Activated naive CD8-positive, alpha-beta T cell (primary cell): ENCODE measurements around the gene PCDHGA8.
"Not testable (repeated sequence)": the region's sequence is repeated elsewhere in the genome, so short reads cannot be mapped to it uniquely, and the experiment has no call there.

Source experiments
- H3K27ac Mint-ChIP-seq: one replicate; pipeline ENCODE4 v1.8.0; 2021; ENCODE audit warnings: mixed read lengths
- H3K27me3 Mint-ChIP-seq: one replicate; pipeline ENCODE4 v1.8.0; 2021; ENCODE audit warnings: mixed read lengths
- H3K36me3 Mint-ChIP-seq: one replicate; pipeline ENCODE4 v1.8.0; 2021; ENCODE audit warnings: mixed read lengths
- H3K4me1 Mint-ChIP-seq: one replicate; pipeline ENCODE4 v1.8.0; 2021; ENCODE audit warnings: low read depth, mixed read lengths
- H3K4me3 Mint-ChIP-seq: one replicate; pipeline ENCODE4 v1.8.0; 2021; ENCODE audit warnings: mild to moderate bottlenecking, mixed read lengths
- H3K9me3 Mint-ChIP-seq: one replicate; pipeline ENCODE4 v1.8.0; 2021; ENCODE audit warnings: low read depth, mixed read lengths

The PCDHGA8 gene

DNA sequence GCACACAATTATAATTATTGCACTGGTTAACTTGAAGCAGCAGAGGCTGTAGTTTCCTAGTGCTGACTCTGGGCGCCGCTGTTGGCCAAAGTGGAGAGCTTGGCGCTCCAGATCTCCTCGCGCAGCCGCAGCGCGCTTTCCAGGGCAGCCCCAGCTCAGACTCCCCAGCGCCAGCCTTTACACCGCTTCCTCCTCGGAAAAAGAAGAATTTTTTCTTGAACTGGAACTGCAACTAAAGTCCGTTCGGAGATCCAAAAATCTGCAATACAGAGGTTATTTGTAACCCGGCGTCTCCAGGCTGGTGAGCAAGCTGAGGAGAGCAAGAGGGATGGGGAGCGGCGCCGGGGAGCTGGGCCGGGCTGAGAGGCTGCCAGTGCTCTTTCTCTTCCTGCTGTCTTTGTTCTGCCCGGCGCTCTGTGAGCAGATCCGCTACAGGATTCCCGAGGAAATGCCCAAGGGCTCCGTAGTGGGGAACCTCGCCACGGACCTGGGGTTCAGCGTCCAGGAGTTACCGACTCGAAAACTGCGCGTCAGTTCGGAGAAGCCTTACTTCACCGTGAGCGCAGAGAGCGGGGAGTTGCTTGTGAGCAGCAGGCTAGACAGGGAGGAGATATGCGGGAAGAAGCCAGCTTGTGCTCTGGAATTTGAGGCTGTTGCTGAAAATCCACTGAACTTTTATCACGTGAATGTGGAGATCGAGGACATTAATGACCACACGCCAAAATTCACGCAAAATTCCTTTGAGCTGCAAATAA lies 4.7 kb upstream of the PCDHGA8 start, which contains the start of gene PCDHGB4:
Gene PCDHGB4 (plus strand): TSS at position 142 of the 755 bp plus-strand sequence. CDS start 187 bp downstream, at position 329.
- Mint-ChIP-seq H3K9me3 (peaks cover 22% of the 10 kb centered on the region), H3K27me3 (peaks cover 65% of the 10 kb centered on the region), H3K4me3 (peak within 1 kb of the TSS; percentile 52), H3K27ac (peak within 1 kb of the TSS; percentile 6), H3K36me3 (peaks cover 12% of the 10 kb centered on the region)
- H3K4me1 Mint-ChIP-seq, result not testable (repeated sequence)

DNA sequence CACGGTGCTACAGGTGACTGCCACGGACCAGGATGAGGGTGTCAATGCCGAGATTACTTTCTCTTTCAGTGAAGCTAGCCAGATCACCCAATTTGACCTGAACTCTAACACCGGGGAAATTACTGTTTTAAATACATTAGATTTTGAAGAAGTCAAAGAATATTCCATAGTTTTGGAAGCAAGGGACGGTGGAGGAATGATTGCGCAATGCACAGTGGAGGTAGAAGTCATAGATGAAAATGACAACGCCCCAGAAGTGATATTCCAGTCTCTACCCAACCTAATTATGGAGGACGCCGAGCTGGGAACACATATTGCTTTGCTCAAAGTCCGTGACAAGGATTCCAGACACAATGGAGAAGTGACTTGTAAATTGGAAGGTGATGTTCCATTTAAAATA lies 3.8 kb upstream of the PCDHGA8 start:
- no peak overlapping the region for H3K4me3 Mint-ChIP-seq

DNA sequence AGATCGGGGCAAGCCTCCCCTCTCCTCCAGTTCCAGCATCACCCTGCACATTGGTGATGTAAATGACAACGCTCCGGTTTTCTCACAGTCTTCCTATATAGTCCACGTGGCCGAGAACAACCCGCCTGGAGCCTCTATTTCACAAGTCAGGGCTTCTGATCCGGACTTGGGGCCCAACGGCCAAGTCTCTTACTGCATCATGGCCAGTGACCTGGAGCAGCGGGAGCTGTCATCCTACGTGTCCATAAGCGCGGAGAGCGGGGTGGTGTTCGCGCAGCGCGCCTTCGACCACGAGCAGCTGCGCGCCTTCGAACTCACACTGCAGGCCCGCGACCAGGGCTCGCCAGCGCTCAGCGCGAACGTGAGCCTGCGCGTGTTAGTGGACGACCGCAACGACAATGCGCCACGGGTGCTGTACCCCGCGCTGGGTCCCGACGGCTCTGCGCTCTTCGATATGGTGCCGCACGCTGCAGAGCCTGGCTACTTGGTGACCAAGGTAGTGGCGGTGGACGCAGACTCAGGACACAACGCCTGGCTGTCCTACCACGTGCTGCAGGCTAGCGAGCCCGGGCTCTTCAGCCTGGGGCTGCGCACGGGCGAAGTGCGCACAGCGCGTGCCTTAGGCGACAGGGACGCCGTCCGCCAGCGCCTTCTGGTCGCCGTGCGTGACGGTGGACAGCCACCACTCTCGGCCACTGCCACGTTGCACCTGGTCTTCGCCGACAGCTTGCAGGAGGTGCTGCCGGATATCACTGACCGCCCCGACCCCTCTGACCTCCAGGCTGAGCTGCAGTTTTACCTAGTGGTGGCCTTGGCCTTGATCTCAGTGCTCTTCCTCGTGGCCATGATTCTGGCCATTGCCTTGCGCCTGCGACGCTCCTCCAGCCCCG lies 3.0 kb upstream of the PCDHGA8 start:
- no peak overlapping the region for H3K4me3 Mint-ChIP-seq
- H3K27me3 Mint-ChIP-seq, result peaks cover 64% of the 10 kb centered on the region
- peaks cover 26% of the 10 kb centered on the region for H3K9me3 Mint-ChIP-seq
- H3K27ac Mint-ChIP-seq, result no peak overlapping the region
- peaks cover 18% of the 10 kb centered on the region for H3K36me3 Mint-ChIP-seq
- no peaks in the 10 kb centered on the region for H3K4me1 Mint-ChIP-seq

More for the DNA sequence above, 3.8 kb upstream of the PCDHGA8 start:
- no peaks in the 10 kb centered on the region for H3K4me1 Mint-ChIP-seq
- H3K9me3 Mint-ChIP-seq, result peaks cover 26% of the 10 kb centered on the region
- H3K27me3 Mint-ChIP-seq, result peaks cover 64% of the 10 kb centered on the region
- peak overlapping the region; percentile 6 for H3K27ac Mint-ChIP-seq
- peaks cover 12% of the 10 kb centered on the region for H3K36me3 Mint-ChIP-seq

DNA sequence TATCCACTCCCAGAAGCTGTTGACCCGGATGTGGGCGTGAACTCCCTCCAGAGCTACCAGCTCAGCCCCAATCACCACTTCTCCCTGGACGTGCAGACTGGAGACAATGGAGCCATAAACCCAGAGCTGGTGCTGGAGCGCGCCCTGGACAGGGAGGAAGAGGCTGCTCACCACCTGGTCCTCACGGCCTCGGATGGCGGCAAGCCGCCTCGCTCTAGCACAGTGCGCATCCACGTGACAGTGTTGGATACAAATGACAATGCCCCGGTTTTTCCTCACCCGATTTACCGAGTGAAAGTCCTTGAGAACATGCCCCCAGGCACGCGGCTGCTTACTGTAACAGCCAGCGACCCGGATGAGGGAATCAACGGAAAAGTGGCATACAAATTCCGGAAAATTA lies 834 bp downstream of the PCDHGA8 start:
- H3K4me1 Mint-ChIP-seq, result no peaks in the 10 kb centered on the region
- H3K9me3 Mint-ChIP-seq, result peaks cover 11% of the 10 kb centered on the region
- no peak overlapping the region for H3K27ac Mint-ChIP-seq
- H3K36me3 Mint-ChIP-seq, result peaks cover 18% of the 10 kb centered on the region
- H3K4me3 Mint-ChIP-seq, result no peak overlapping the region
- H3K27me3 Mint-ChIP-seq, result peaks cover 51% of the 10 kb centered on the region

DNA sequence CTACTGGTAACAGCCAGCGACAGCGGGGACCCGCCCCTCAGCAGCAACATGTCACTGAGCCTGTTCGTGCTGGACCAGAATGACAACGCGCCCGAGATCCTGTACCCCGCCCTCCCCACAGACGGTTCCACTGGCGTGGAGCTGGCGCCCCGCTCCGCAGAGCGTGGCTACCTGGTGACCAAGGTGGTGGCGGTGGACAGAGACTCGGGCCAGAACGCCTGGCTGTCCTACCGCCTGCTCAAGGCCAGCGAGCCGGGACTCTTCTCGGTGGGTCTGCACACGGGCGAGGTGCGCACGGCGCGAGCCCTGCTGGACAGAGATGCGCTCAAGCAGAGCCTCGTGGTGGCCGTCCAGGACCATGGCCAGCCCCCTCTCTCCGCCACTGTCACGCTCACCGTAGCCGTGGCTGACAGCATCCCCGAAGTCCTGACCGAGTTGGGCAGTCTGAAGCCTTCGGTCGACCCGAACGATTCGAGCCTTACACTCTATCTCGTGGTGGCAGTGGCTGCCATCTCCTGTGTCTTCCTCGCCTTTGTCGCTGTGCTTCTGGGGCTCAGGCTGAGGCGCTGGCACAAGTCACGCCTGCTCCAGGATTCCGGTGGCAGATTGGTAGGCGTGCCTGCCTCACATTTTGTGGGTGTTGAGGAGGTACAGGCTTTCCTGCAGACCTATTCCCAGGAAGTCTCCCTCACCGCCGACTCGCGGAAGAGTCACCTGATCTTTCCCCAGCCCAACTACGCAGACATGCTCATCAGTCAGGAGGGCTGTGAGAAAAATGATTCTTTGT lies 2.2 kb downstream of the PCDHGA8 start:
- H3K4me1 Mint-ChIP-seq, H3K4me3 Mint-ChIP-seq, H3K27ac Mint-ChIP-seq: not testable (repeated sequence)
- Mint-ChIP-seq H3K36me3 (peaks cover 21% of the 10 kb centered on the region), H3K9me3 (peaks cover 14% of the 10 kb centered on the region), H3K27me3 (peaks cover 50% of the 10 kb centered on the region)

DNA sequence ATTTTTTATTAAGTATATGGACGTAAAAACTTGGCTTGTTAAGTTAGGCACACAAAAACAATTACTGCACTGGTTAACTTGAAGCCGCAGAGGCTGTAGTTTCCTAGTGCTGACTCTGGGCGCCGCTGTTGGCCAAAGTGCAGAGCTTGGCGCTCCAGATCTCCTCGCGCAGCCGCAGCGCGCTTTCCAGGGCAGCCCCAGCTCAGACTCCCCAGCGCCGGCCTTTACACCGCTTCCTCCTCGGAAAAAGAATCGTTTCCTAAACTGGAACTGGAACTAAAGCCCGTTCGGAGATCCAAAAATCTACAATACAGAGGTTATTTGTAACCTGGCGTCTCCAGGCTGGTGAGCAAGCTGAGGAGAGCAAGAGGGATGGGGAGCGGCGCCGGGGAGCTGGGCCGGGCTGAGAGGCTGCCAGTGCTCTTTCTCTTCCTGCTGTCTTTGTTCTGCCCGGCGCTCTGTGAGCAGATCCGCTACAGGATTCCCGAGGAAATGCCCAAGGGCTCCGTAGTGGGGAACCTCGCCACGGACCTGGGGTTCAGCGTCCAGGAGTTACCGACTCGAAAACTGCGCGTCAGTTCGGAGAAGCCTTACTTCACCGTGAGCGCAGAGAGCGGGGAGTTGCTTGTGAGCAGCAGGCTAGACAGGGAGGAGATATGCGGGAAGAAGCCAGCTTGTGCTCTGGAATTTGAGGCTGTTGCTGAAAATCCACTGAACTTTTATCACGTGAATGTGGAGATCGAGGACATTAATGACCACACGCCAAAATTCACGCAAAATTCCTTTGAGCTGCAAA lies 5.5 kb downstream of the PCDHGA8 start, which contains the start of gene PCDHGB5:
Gene PCDHGB5 (plus strand): TSS at position 192 of the 796 bp plus-strand sequence. CDS start 181 bp downstream, at position 373.
- H3K27me3 Mint-ChIP-seq, result peaks cover 46% of the 10 kb centered on the region

DNA sequence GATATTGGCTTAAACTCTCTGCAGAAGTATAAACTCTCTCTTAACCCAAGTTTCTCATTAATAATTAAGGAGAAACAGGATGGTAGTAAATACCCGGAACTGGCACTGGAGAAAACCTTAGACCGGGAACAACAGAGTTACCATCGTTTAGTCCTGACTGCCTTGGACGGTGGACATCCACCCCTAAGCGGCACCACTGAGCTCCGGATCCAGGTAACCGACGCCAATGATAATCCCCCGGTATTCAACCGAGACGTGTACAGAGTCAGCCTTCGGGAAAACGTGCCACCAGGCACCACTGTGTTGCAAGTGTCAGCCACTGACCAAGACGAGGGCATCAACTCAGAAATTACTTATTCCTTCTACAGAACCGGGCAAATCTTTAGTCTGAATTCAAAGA lies 6.2 kb downstream of the PCDHGA8 start:
- Mint-ChIP-seq H3K4me1 (peaks cover 4% of the 10 kb centered on the region), H3K36me3 (peaks cover 22% of the 10 kb centered on the region), H3K9me3 (peaks cover 16% of the 10 kb centered on the region), H3K27ac (no peak overlapping the region), H3K27me3 (peaks cover 47% of the 10 kb centered on the region), H3K4me3 (peak overlapping the region; percentile 30)

More for the DNA sequence above, 5.5 kb downstream of the PCDHGA8 start, which contains the start of gene PCDHGB5:
- peaks cover 24% of the 10 kb centered on the region for H3K36me3 Mint-ChIP-seq
- peaks cover 15% of the 10 kb centered on the region for H3K9me3 Mint-ChIP-seq
- H3K4me1 Mint-ChIP-seq, H3K27ac Mint-ChIP-seq: not testable (repeated sequence)
- H3K4me3 Mint-ChIP-seq, result peak within 1 kb of the TSS; percentile 61

DNA sequence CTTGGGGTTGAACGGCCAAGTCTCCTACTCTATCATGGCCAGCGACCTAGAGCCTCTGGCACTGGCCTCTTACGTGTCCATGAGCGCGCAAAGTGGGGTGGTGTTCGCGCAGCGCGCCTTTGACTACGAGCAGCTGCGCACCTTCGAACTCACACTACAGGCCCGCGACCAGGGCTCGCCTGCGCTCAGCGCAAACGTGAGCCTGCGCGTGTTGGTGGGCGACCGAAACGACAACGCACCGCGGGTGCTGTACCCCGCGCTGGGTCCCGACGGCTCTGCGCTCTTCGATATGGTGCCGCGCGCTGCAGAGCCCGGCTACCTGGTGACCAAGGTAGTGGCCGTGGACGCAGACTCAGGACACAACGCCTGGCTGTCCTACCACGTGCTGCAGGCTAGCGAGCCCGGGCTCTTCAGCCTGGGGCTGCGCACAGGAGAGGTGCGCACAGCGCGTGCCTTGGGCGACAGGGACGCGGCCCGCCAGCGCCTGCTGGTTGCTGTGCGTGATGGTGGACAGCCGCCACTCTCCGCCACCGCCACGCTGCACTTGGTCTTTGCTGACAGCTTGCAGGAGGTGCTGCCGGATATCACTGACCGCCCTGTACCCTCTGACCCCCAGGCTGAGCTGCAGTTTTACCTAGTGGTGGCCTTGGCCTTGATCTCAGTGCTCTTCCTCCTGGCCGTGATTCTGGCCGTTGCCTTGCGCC lies 7.3 kb downstream of the PCDHGA8 start:
- peaks cover 48% of the 10 kb centered on the region for H3K27me3 Mint-ChIP-seq
- peaks cover 19% of the 10 kb centered on the region for H3K9me3 Mint-ChIP-seq
- H3K4me3 Mint-ChIP-seq, result no peak overlapping the region
- H3K36me3 Mint-ChIP-seq, result peaks cover 18% of the 10 kb centered on the region
- H3K4me1 Mint-ChIP-seq, result peaks cover 4% of the 10 kb centered on the region
- no peak overlapping the region for H3K27ac Mint-ChIP-seq

DNA sequence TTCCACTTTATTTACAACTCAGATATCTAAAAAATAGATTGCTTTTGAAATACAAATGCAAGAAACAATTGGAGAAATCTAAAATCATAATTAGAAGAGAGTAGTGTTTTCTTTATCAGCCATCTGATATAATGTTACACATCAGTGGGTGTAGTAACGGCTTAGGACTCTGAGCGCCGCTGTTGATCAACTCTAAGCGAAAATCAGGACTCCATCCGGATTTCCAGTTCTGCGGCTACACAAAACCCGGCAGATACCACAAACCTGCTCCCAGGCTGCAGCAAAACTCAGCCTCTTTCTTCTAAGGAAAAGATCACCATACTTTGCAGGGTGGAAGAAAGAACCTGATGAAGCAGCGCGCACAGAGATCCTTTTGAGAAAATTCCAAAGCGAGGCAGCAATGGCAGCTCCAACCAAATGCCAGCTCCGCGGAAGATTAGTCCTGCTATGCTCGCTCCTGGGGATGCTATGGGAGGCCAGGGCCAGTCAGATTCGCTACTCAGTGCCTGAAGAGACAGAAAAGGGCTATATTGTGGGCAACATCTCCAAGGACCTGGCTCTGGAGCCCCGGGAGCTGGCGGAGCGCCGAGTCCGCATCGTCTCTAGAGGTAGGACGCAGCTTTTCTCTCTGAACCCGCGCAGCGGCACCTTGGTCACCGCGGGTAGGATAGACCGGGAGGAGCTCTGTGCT lies 10.3 kb downstream of the PCDHGA8 start, which contains the start of gene PCDHGA9:
Gene PCDHGA9 (plus strand): TSS at position 226 of the 691 bp plus-strand sequence. CDS start 175 bp downstream, at position 401.
- Mint-ChIP-seq H3K4me3 (peak within 1 kb of the TSS; percentile 75), H3K27me3 (peaks cover 50% of the 10 kb centered on the region), H3K36me3 (peaks cover 19% of the 10 kb centered on the region), H3K4me1 (peaks cover 4% of the 10 kb centered on the region), H3K27ac (no peak within 1 kb of the TSS), H3K9me3 (peaks cover 19% of the 10 kb centered on the region)

DNA sequence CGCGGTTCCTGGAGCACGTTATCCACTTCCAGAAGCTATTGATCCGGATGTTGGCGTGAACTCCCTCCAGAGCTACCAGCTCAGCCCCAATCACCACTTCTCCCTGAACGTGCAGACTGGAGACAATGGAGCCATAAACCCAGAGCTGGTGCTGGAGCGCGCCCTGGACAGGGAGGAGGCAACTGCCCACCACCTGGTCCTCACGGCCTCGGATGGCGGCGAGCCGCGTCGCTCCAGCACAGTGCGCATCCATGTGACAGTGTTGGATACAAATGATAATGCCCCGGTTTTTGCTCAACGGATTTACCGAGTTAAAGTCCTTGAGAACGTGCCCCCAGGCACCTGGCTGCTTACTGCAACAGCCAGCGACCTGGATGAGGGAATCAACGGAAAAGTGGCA lies 11.0 kb downstream of the PCDHGA8 start:
- H3K27me3 Mint-ChIP-seq, result peaks cover 53% of the 10 kb centered on the region
- peaks cover 21% of the 10 kb centered on the region for H3K36me3 Mint-ChIP-seq
- H3K4me3 Mint-ChIP-seq, result no peak overlapping the region
- peaks cover 4% of the 10 kb centered on the region for H3K4me1 Mint-ChIP-seq
- H3K9me3 Mint-ChIP-seq, result peaks cover 19% of the 10 kb centered on the region
- no peak overlapping the region for H3K27ac Mint-ChIP-seq

DNA sequence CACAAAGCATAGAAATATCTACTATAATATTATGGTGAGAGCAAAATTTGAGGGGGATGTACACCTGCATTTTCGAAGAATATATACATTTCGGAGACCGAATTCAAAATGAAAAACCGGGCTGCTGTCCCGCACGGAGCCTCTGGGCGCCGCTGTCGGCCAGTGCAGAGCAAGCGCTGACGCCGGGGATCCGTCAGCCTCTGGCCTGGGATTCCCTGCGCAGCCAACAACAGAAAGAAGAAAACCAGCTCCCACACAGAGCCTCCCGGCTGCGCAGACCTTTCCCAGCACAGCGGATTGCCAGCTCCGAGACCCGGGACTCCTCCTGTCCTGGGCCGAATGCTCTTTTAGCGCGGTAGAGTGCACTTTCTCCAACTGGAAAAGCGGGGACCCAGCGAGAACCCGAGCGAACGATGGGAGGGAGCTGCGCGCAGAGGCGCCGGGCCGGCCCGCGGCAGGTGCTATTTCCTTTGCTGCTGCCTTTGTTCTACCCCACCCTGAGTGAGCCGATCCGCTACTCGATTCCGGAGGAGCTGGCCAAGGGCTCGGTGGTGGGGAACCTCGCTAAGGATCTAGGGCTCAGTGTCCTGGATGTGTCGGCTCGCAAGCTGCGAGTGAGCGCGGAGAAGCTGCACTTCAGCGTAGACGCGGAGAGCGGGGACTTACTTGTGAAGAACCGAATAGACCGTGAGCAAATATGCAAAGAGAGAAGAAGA lies 15.5 kb downstream of the PCDHGA8 start, which contains the start of gene PCDHGB6:
Gene PCDHGB6 (plus strand): TSS at position 232 of the 716 bp plus-strand sequence. CDS start 182 bp downstream, at position 414.
- peak within 1 kb of the TSS; percentile 75 for H3K4me3 Mint-ChIP-seq
- peaks cover 16% of the 10 kb centered on the region for H3K9me3 Mint-ChIP-seq
- peaks cover 15% of the 10 kb centered on the region for H3K36me3 Mint-ChIP-seq
- not testable (repeated sequence) for H3K4me1 Mint-ChIP-seq, H3K27ac Mint-ChIP-seq
- peaks cover 55% of the 10 kb centered on the region for H3K27me3 Mint-ChIP-seq

DNA sequence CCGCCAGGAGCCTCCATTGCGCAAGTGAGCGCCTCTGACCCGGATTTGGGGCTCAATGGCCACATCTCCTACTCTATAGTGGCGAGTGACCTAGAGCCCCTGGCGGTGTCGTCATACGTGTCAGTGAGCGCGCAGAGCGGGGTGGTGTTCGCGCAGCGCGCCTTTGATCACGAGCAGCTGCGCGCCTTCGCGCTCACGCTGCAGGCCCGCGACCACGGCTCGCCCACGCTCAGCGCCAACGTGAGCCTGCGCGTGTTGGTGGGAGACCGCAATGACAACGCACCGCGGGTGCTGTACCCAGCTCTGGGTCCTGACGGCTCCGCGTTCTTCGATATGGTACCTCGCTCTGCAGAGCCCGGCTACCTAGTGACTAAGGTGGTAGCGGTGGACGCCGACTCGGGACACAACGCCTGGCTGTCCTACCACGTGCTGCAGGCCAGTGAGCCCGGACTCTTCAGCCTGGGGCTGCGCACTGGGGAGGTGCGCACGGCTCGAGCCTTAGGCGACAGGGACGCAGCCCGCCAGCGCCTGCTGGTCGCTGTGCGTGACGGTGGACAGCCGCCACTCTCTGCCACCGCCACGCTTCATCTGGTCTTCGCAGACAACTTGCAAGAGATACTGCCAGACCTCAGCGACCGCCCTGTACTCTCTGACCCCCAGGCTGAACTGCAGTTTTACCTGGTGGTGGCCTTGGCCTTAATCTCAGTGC lies 17.3 kb downstream of the PCDHGA8 start:
- peaks cover 13% of the 10 kb centered on the region for H3K9me3 Mint-ChIP-seq
- H3K27me3 Mint-ChIP-seq, result peaks cover 55% of the 10 kb centered on the region
- peaks cover 20% of the 10 kb centered on the region for H3K36me3 Mint-ChIP-seq
- H3K4me3 Mint-ChIP-seq, result no peak overlapping the region
- peaks cover 12% of the 10 kb centered on the region for H3K4me1 Mint-ChIP-seq
- no peak overlapping the region for H3K27ac Mint-ChIP-seq
